Nephron (organoid): ENCODE data around the gene MPPED1.

Source experiments
- H3K27ac Mint-ChIP-seq, 3 experiments: 2 replicates each; pipeline ENCODE4 v1.8.0; 2020; ENCODE audit warnings: mixed read lengths in 3 of 3, mild to moderate bottlenecking in 2 of 3, moderate library complexity in 1 of 3
- H3K27me3 Mint-ChIP-seq: 2 replicates; pipeline ENCODE4 v1.8.0; 2021; ENCODE audit warnings: low read depth, mild to moderate bottlenecking, moderate library complexity, mixed read lengths
- H3K36me3 Mint-ChIP-seq: 2 replicates; pipeline ENCODE4 v1.8.0; 2020; ENCODE audit warnings: low read depth, mixed read lengths
- H3K4me1 Mint-ChIP-seq: 2 replicates; pipeline ENCODE4 v1.8.0; 2020; ENCODE audit warnings: mixed read lengths
- H3K4me3 Mint-ChIP-seq, 3 experiments: 2 replicates each; pipeline ENCODE4 v1.8.0; 2020; ENCODE audit warnings: mild to moderate bottlenecking in 3 of 3, mixed read lengths in 3 of 3, moderate library complexity in 2 of 3
- H3K9me3 Mint-ChIP-seq: 2 replicates; pipeline ENCODE4 v1.8.0; 2020; ENCODE audit warnings: mixed read lengths
- TF ChIP-seq, protein P1 (sequence below), 3 experiments: fragments of 200-600 bp; sonication (generic); IDR thresholded peaks; one replicate each; pipeline ENCODE4 v1.5.0; 2021; ENCODE audit warnings: antibody characterized with exemption in 3 of 3; ENCODE audit not compliant: unreplicated experiment in 3 of 3

The MPPED1 gene

DNA sequence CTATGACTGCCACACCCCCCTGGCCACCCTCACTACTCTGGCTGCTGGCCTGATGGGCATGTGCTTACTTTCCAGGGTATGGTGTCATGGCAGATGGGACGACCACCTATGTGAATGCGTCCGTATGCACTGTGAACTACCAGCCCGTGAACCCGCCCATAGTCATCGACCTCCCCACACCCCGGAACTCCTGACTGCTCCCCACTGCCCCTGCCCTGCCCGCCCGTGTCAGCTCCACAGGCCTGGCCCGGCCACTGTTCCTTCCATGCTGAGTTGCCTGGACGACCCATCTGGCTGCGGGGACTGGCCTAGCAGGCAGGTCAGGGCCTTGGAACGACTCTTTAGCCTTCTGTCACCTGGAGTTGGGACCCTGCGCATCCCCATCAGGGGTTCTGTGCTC is 93.6 kb downstream of the MPPED1 start:
- Mint-ChIP-seq H3K36me3 (no peaks in the 10 kb centered on the region), H3K9me3 (peaks cover 1% of the 10 kb centered on the region), H3K4me1 (no peaks in the 10 kb centered on the region), H3K4me3 (no peak overlapping the region), H3K27ac (no peak overlapping the region), H3K27me3 (peaks cover 8% of the 10 kb centered on the region)
- TF ChIP-seq, protein P1, sequence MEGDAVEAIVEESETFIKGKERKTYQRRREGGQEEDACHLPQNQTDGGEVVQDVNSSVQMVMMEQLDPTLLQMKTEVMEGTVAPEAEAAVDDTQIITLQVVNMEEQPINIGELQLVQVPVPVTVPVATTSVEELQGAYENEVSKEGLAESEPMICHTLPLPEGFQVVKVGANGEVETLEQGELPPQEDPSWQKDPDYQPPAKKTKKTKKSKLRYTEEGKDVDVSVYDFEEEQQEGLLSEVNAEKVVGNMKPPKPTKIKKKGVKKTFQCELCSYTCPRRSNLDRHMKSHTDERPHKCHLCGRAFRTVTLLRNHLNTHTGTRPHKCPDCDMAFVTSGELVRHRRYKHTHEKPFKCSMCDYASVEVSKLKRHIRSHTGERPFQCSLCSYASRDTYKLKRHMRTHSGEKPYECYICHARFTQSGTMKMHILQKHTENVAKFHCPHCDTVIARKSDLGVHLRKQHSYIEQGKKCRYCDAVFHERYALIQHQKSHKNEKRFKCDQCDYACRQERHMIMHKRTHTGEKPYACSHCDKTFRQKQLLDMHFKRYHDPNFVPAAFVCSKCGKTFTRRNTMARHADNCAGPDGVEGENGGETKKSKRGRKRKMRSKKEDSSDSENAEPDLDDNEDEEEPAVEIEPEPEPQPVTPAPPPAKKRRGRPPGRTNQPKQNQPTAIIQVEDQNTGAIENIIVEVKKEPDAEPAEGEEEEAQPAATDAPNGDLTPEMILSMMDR (IDR thresholded peaks at IDR 0.05; ENCODE audit: unreplicated experiment in 3 of 3): no peak

DNA sequence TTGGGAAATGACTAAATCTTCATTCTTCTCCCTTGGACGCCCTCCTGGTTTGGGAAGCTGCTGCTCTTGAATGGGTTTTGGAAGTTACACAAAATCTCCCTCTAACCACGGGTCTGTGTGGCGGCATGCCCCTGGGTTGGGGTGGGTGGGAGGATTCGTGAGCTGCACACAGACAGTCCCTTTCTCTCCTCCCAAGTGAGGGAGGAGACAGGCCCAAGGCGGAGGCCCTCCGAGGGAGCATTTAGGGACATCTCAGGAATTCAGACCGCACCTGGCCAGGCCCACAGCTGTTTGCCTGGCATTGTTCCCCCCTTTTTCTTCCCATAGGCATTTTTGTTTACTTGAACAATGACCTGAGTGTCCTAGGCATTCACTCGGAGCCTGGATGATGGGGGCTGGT is 94.1 kb downstream of the MPPED1 start:
- no peaks in the 10 kb centered on the region for H3K4me1 Mint-ChIP-seq
- H3K36me3 Mint-ChIP-seq: no peaks in the 10 kb centered on the region
- peaks cover 8% of the 10 kb centered on the region for H3K27me3 Mint-ChIP-seq
- H3K9me3 Mint-ChIP-seq: no peaks in the 10 kb centered on the region
- H3K4me3 Mint-ChIP-seq: no peak overlapping the region
- no peak overlapping the region for H3K27ac Mint-ChIP-seq
- TF ChIP-seq, protein P1 (IDR thresholded peaks at IDR 0.05; ENCODE audit: unreplicated experiment in 3 of 3): no peak

DNA sequence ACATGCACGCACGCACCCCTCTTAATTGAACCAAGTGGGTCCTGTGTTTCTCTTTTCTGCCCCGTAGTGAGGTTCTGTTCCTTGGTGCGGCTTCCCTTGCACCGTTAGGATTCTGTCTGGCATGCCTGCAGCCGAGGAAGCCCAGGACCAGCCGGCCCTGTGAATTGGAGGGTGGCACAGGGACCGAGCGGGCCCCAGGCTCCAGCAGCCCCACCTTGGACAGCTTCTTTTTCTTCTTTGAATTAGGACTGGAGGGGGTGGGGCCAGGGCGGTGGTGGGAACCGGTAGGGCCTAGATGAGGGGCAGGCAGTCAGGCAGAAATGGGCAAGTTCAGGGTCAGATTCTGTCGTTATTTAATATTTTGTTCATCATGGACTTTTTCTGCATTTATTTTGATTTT is 94.7 kb downstream of the MPPED1 start:
- no peaks in the 10 kb centered on the region for H3K4me1 Mint-ChIP-seq
- H3K36me3 Mint-ChIP-seq: no peaks in the 10 kb centered on the region
- no peak overlapping the region for H3K27ac Mint-ChIP-seq
- TF ChIP-seq, protein P1 (IDR thresholded peaks at IDR 0.05; ENCODE audit: unreplicated experiment in 3 of 3): no peak
- H3K9me3 Mint-ChIP-seq: no peaks in the 10 kb centered on the region
- no peak overlapping the region for H3K4me3 Mint-ChIP-seq
- H3K27me3 Mint-ChIP-seq: peaks cover 4% of the 10 kb centered on the region

DNA sequence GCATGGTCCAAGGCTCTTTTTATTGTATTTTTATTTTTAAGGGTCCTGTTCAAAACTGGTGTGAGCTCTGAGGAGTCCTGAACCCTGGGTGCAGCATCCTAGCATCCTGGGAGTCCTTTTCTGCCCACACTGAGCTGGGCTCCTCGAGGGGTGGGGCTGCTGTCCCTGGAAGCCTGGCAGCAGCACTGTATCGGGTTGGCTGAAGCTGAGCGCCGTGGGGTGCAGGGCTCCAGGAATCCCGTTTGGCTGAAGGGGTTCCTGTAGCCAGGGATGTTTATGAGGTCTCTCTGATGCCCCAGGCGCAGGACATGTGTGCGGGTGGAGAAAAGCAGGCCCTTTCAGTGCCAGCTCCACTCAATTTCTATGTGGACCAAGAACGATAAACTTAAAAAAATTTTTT is 95.4 kb downstream of the MPPED1 start:
- Mint-ChIP-seq H3K27ac (no peak overlapping the region), H3K27me3 (peaks cover 4% of the 10 kb centered on the region), H3K9me3 (no peaks in the 10 kb centered on the region), H3K36me3 (no peaks in the 10 kb centered on the region), H3K4me3 (no peak overlapping the region), H3K4me1 (no peaks in the 10 kb centered on the region)
- TF ChIP-seq, protein P1 (IDR thresholded peaks at IDR 0.05; ENCODE audit: unreplicated experiment in 3 of 3): no peak

DNA sequence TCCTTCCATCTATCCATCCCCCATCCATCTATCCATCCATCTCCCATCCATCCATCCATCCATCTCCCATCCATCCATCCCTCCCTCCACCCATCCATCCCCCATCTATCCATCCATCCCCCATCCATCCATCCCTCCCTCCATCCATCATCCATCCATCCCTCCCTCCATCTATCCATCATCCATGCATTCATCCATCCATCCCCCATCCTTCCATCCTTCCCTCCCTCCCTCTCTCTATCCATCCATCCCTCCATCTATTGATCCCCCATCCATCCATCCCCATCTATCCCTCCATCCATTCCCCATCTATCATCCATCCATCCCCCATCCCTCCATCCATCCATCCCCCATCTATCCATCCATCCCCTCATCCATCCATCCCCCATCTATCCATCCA is 96.7 kb downstream of the MPPED1 start:
- Mint-ChIP-seq H3K4me3 (no peak overlapping the region), H3K27me3 (peaks cover 7% of the 10 kb centered on the region), H3K36me3 (no peaks in the 10 kb centered on the region), H3K9me3 (no peaks in the 10 kb centered on the region), H3K4me1 (no peaks in the 10 kb centered on the region), H3K27ac (no peak overlapping the region)
- TF ChIP-seq, protein P1 (IDR thresholded peaks at IDR 0.05; ENCODE audit: unreplicated experiment in 3 of 3): no peak

DNA sequence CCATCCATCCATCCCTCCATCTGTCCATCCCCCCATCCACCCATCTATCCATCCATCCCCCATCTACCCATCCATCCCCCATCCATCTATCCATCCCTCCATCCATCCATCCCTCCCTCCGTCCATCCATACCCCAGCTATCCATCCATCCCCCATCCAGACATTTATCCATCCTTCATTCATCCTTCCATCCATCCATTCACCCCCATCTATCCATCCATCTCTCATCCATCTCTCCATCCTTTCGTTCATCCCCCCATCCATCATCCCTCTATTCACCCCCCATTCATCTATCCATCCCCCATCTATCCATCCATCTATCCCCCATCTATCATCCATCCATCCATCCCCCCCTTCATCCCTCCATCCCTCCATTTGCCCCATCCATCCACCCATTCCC is 97.5 kb downstream of the MPPED1 start:
- peaks cover 7% of the 10 kb centered on the region for H3K27me3 Mint-ChIP-seq
- no peaks in the 10 kb centered on the region for H3K4me1 Mint-ChIP-seq
- TF ChIP-seq, protein P1 (IDR thresholded peaks at IDR 0.05; ENCODE audit: unreplicated experiment in 3 of 3): no peak
- no peaks in the 10 kb centered on the region for H3K9me3 Mint-ChIP-seq
- no peak overlapping the region for H3K27ac Mint-ChIP-seq
- no peaks in the 10 kb centered on the region for H3K36me3 Mint-ChIP-seq
- no peak overlapping the region for H3K4me3 Mint-ChIP-seq
